Measurements from ENCODE around the gene LRMDA. TPM values are rescaled to one million over a fixed set of nuclear protein-coding genes. Genes with fewer than 3 reads are reported as not detected.

Gene LRMDA
- total and polyA plus RNA-seq, 2 of the 13 experiments (the other 11 are each of a cell fraction or from before 2014, with no cell fraction given): 13.4 to 22.0 TPM

- H3K4me1 ChIP-seq (ENCODE audit: insufficient read depth, low read length): peaks cover 75% of the 10 kb centered on the region
- ChIA-PET POLR2A (interaction anchor here (1.0 kb wide), 1 partner anchor 245 kb away, joined by 3 read pairs; no protein-coding TSS in a partner anchor), CTCF (ENCODE audit: low intra/inter-chr PET ratio, low total read pairs) (no interaction called here)
- BruUV-seq (replicated peaks): no TSS peak
- FAIRE-seq (no peak), DNase-seq (ENCODE audit: low spot score) (no peak), ATAC-seq (no peak)
- in situ Hi-C loops (cut with HindIII; ENCODE audit: extremely low pct_ligation_motif_present, low pct_unique_long_range_greater_than_20kb): no loop called here
- no peaks in the 10 kb centered on the region for H3K9me3 ChIP-seq (ENCODE audit: low read length)
- TF ChIP-seq CHD2 (IDR thresholded peaks at IDR 0.05; ENCODE audit: low read depth, low read length) (no peak), ISX (CRISPR knock-in tag; conservative IDR thresholded peaks at IDR 0.05) (no peak), ZC3H13 (CRISPR knock-in tag; IDR thresholded peaks at IDR 0.05) (no peak), GPN1 (CRISPR knock-in tag; IDR thresholded peaks at IDR 0.05; ENCODE audit: borderline replicate concordance) (no peak), ZNF510 (CRISPR knock-in tag; IDR thresholded peaks at IDR 0.05; ENCODE audit: low read depth) (no peak), HOXA3 (CRISPR knock-in tag; IDR thresholded peaks at IDR 0.05) (no peak), NFYB (CRISPR knock-in tag; IDR thresholded peaks at IDR 0.05) (no peak), SATB2 (CRISPR knock-in tag; IDR thresholded peaks at IDR 0.05) (no peak), ZNF24 (IDR thresholded peaks at IDR 0.05) (no peak), MEIS2 (CRISPR knock-in tag; IDR thresholded peaks at IDR 0.05) (no peak), KLF9 (CRISPR knock-in tag; IDR thresholded peaks at IDR 0.05; ENCODE audit: low read depth) (no peak), SMC3 (IDR thresholded peaks at IDR 0.05; ENCODE audit: low read length) (no peak), ZNF800 (CRISPR knock-in tag; IDR thresholded peaks at IDR 0.05) (no peak), ZNF639 (CRISPR knock-in tag; conservative IDR thresholded peaks at IDR 0.05) (no peak), NFIB (CRISPR knock-in tag; IDR thresholded peaks at IDR 0.05; ENCODE audit: borderline replicate concordance) (no peak), ZNF687 (CRISPR knock-in tag; IDR thresholded peaks at IDR 0.05) (no peak), ZNF224 (CRISPR knock-in tag; IDR thresholded peaks at IDR 0.05) (no peak), RELA (CRISPR knock-in tag; IDR thresholded peaks at IDR 0.05) (no peak), THRA (CRISPR knock-in tag; IDR thresholded peaks at IDR 0.05; ENCODE audit: borderline replicate concordance) (no peak), FOXA3 (CRISPR knock-in tag; IDR thresholded peaks at IDR 0.05) (no peak)
- no peak overlapping the region for H2AFZ ChIP-seq (ENCODE audit: low read length)
- H4K20me1 ChIP-seq (ENCODE audit: insufficient read depth, low read length): no peaks in the 10 kb centered on the region
- no peaks in the 10 kb centered on the region for H3K27me3 ChIP-seq (ENCODE audit: control insufficient read depth in 1 of 2, insufficient read depth in 2 of 2, low read length in 2 of 2)
- no peak overlapping the region for H3K4me3 ChIP-seq (replicated peaks in 1 of 3; ENCODE audit: insufficient read depth in 1 of 3, low read depth in 2 of 3, low read length in 3 of 3)
- H3K4me2 ChIP-seq (ENCODE audit: low read depth, low read length): no peak overlapping the region
- H3K36me3 ChIP-seq (replicated peaks in 1 of 2; ENCODE audit: control insufficient read depth in 1 of 2, insufficient read depth in 2 of 2, low read length in 2 of 2): no peaks in the 10 kb centered on the region
- no peak overlapping the region for H3K9ac ChIP-seq (ENCODE audit: insufficient read depth, low read depth, low read length)
- no peaks in the 10 kb centered on the region for H3K79me2 ChIP-seq (ENCODE audit: insufficient read depth, low read length)
- intact Hi-C loops (cut with micrococcal nuclease; ENCODE audit: unreplicated experiment): no loop called here
- 97% methylated on average over 6 of the region's 6 CpGs for WGBS (ENCODE audit: low lambda C conversion rate)
- no peak overlapping the region for H3K27ac ChIP-seq (ENCODE audit: extremely low read length, insufficient read depth, low read length)
These were observed 223.3 kb downstream of the LRMDA start for GRCh38 chr10:75654772-75655171.

Data from HepG2 (cell line).